ENCODE measurements around the gene MUC4. TPM values are rescaled to one million over a fixed set of nuclear protein-coding genes. Genes with fewer than 3 reads are reported as not detected.

Gene MUC4
- total RNA-seq, 1 experiment from 2014 or later: not detected

DNA sequence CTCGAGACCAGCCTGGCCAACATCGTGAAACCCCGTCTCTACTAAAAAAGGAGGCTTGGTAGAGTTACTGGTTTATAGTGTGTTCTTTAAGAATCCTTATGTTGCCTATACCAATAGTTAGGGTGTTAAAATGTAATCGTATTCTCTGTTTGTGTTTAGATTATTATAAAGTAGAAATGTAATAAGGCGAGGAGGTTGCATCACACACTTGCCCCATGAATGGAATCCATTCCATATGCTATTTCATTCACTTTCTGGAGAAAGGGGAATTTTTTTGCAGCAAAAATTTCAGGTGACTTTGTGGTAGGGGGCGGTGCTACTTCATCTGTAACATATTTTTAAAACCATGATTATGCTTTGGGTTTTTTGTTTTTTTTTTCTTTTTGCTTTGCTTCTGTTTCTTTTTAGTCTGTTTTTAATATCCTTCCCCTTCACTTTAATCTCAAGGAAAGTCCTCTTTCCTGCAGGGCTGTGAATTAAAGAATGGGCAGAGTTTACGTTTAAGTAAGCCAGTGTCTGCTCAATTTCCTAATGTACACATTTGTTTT is 33.0 kb upstream of the MUC4 start:
- no peaks in the 10 kb centered on the region for H3K79me2 ChIP-seq (ENCODE audit: low read length)
- H2AFZ ChIP-seq (ENCODE audit: low read length): no peak overlapping the region

DNA sequence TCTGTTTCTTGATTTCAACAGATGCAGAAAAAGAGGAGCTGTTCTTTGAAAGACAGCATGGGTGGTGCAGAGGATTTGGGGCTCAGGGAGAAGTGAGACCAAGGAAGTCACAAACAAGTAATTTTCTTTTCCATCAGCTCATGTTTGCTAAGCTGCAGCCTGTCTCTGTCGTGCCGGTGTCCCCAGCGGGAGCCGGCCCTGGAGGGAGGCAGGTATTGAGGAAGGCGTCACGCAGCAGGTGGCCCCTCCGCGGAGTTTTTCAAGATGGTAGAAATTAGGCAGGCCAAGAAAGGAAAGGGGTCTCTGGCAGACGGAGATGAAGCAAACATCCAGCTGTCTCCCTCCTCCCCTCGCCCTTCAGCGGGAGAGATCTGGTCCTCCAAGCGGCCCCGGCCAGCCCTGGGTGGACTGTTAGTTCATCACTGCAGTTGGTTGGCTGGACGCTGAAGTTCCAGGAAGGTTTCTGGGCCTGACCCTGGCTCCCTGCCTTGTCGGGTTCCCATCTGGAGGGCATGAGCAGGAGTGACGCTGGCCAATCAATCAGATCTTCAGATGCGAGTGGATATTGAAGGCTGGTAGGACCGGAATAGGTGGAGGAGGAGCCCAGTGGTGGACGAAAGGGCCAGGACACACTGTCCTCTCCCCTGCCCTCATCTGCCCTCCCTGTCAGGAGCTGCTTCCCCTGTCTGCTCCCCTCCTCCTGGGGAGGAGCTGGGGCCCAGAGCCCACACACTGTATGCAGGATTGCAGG is 27.7 kb upstream of the MUC4 start:
- no peak overlapping the region for H3K4me2 ChIP-seq (ENCODE audit: low read depth, low read length, poor library complexity, severe bottlenecking)
- DNase-seq: no peak
- no peaks in the 10 kb centered on the region for H3K9me3 ChIP-seq (ENCODE audit: low read length)
- H3K27ac ChIP-seq (ENCODE audit: low read length): no peak overlapping the region
- peaks cover 7% of the 10 kb centered on the region for H3K4me1 ChIP-seq (ENCODE audit: low read length)
- no peaks in the 10 kb centered on the region for H3K36me3 ChIP-seq (ENCODE audit: insufficient read depth, low read length)
- no peaks in the 10 kb centered on the region for H4K20me1 ChIP-seq (ENCODE audit: insufficient read depth, low read depth, low read length)
- H3K4me3 ChIP-seq (ENCODE audit: low read length): no peak overlapping the region
- H3K9ac ChIP-seq (ENCODE audit: low read length): no peak overlapping the region
- no peaks in the 10 kb centered on the region for H3K27me3 ChIP-seq (ENCODE audit: low read length)
- no peak overlapping the region for H2AFZ ChIP-seq (ENCODE audit: low read length)
- H3K9me2 ChIP-seq (replicated peaks; ENCODE audit: insufficient read depth, low read length): no peaks in the 10 kb centered on the region
- H3K79me2 ChIP-seq (ENCODE audit: low read length): no peaks in the 10 kb centered on the region

More for the DNA sequence above, 33.0 kb upstream of the MUC4 start:
- no peaks in the 10 kb centered on the region for H3K4me1 ChIP-seq (ENCODE audit: low read length)
- H3K9me2 ChIP-seq (replicated peaks; ENCODE audit: insufficient read depth, low read length): no peaks in the 10 kb centered on the region
- H4K20me1 ChIP-seq (ENCODE audit: insufficient read depth, low read depth, low read length): no peaks in the 10 kb centered on the region
- no peaks in the 10 kb centered on the region for H3K36me3 ChIP-seq (ENCODE audit: insufficient read depth, low read length)
- no peak overlapping the region for H3K27ac ChIP-seq (ENCODE audit: low read length)
- H3K4me3 ChIP-seq (ENCODE audit: low read length): no peak overlapping the region
- H3K9me3 ChIP-seq (ENCODE audit: low read length): no peaks in the 10 kb centered on the region
- H3K27me3 ChIP-seq (ENCODE audit: low read length): no peaks in the 10 kb centered on the region
- H3K9ac ChIP-seq (ENCODE audit: low read length): no peak overlapping the region
- H3K4me2 ChIP-seq (ENCODE audit: low read depth, low read length, poor library complexity, severe bottlenecking): no peak overlapping the region
- no peak for DNase-seq

DNA sequence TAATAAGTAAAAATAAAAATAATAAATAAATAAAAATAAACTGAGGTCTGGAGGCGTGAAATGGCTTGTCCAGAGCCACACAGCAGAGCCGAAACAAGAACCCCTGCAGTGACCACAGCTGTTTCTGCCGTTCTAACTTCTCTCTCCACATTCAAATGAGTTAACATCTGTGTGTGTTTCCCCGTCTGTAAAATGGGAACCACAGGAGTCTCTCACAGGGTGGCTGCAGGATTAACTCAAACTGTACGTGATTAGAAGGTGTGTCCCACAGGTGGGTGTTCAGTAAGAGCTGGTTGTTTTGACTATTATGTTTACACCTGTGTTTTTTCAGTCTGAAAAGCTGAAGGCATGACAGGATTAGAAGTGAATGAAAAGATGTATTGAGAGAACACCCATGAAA is 27.0 kb upstream of the MUC4 start:
- peaks cover 7% of the 10 kb centered on the region for H3K4me1 ChIP-seq (ENCODE audit: low read length)
- no peaks in the 10 kb centered on the region for H3K9me3 ChIP-seq (ENCODE audit: low read length)
- no peak overlapping the region for H2AFZ ChIP-seq (ENCODE audit: low read length)
- H4K20me1 ChIP-seq (ENCODE audit: insufficient read depth, low read depth, low read length): no peaks in the 10 kb centered on the region
- DNase-seq: no peak
- H3K4me3 ChIP-seq (ENCODE audit: low read length): no peak overlapping the region
- H3K27ac ChIP-seq (ENCODE audit: low read length): no peak overlapping the region
- no peaks in the 10 kb centered on the region for H3K9me2 ChIP-seq (replicated peaks; ENCODE audit: insufficient read depth, low read length)
- no peak overlapping the region for H3K9ac ChIP-seq (ENCODE audit: low read length)
- H3K4me2 ChIP-seq (ENCODE audit: low read depth, low read length, poor library complexity, severe bottlenecking): no peak overlapping the region
- H3K27me3 ChIP-seq (ENCODE audit: low read length): no peaks in the 10 kb centered on the region
- H3K79me2 ChIP-seq (ENCODE audit: low read length): no peaks in the 10 kb centered on the region
- no peaks in the 10 kb centered on the region for H3K36me3 ChIP-seq (ENCODE audit: insufficient read depth, low read length)

DNA sequence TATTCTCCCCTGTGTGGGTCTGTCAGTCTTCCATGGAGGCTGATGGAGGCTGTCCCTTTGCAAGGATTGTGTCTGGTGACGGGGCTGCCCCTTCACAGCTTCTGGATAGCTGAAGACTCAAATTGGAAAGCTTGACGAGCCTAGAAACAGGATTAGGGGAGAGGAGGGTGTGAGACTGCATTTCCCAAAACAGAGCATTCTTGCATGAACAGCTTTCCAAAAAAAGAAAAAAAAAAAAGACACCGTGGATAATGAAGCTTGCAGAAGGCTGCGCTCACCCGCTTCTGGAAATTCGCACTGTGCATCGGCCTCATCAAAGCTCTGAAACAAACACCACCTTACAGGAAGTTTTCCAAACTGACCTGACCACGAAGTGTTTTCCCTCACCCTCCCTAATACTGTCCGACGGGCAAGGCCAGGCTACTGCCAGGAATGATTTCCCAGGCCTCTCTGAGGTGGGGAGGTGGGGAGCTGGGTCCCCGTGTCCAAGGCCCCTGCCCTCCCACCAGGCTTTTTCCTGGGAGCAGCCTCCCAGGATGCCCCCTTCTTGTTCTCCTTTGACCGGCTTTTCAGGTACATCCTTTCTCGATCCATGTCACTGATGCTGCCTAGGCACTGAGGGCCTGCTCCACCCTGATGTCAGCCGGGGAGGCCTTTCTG is 24.9 kb upstream of the MUC4 start:
- peaks cover 7% of the 10 kb centered on the region for H3K4me1 ChIP-seq (ENCODE audit: low read length)
- H3K9me2 ChIP-seq (replicated peaks; ENCODE audit: insufficient read depth, low read length): no peaks in the 10 kb centered on the region
- no peaks in the 10 kb centered on the region for H3K36me3 ChIP-seq (ENCODE audit: insufficient read depth, low read length)
- H2AFZ ChIP-seq (ENCODE audit: low read length): no peak overlapping the region
- no peak for DNase-seq
- H3K4me2 ChIP-seq (ENCODE audit: low read depth, low read length, poor library complexity, severe bottlenecking): no peak overlapping the region
- H3K9me3 ChIP-seq (ENCODE audit: low read length): no peaks in the 10 kb centered on the region
- no peaks in the 10 kb centered on the region for H3K79me2 ChIP-seq (ENCODE audit: low read length)
- no peak overlapping the region for H3K27ac ChIP-seq (ENCODE audit: low read length)
- no peaks in the 10 kb centered on the region for H4K20me1 ChIP-seq (ENCODE audit: insufficient read depth, low read depth, low read length)
- no peak overlapping the region for H3K4me3 ChIP-seq (ENCODE audit: low read length)
- H3K9ac ChIP-seq (ENCODE audit: low read length): no peak overlapping the region
- H3K27me3 ChIP-seq (ENCODE audit: low read length): no peaks in the 10 kb centered on the region

DNA sequence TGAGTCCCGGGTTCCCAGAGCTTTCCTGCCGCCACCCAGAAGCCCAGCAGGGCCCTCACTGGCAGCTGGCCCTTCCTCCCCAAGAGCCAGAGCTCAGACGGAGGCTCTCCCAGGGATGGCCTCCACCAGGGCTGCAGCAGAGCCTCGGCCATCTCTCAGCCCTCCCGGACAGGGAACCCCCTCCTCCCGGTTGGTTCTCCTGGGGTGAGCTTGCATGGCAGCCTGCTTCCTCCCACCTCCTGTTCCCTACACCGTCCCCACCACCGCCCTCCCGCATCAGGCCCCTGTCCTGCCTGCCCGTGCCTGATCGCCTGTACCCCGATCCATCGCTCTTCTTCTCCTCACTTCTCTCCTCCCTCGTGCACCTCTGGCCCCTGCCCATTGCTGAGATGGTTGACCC is 24.1 kb upstream of the MUC4 start:
- H3K36me3 ChIP-seq (ENCODE audit: insufficient read depth, low read length): no peaks in the 10 kb centered on the region
- no peak overlapping the region for H2AFZ ChIP-seq (ENCODE audit: low read length)
- H3K27me3 ChIP-seq (ENCODE audit: low read length): no peaks in the 10 kb centered on the region
- no peak for DNase-seq
- no peaks in the 10 kb centered on the region for H3K9me3 ChIP-seq (ENCODE audit: low read length)
- no peak overlapping the region for H3K27ac ChIP-seq (ENCODE audit: low read length)
- no peaks in the 10 kb centered on the region for H3K79me2 ChIP-seq (ENCODE audit: low read length)
- H3K9ac ChIP-seq (ENCODE audit: low read length): no peak overlapping the region
- no peak overlapping the region for H3K4me2 ChIP-seq (ENCODE audit: low read depth, low read length, poor library complexity, severe bottlenecking)
- H3K4me1 ChIP-seq (ENCODE audit: low read length): peaks cover 7% of the 10 kb centered on the region
- H3K9me2 ChIP-seq (replicated peaks; ENCODE audit: insufficient read depth, low read length): no peaks in the 10 kb centered on the region
- no peaks in the 10 kb centered on the region for H4K20me1 ChIP-seq (ENCODE audit: insufficient read depth, low read depth, low read length)
- no peak overlapping the region for H3K4me3 ChIP-seq (ENCODE audit: low read length)

DNA sequence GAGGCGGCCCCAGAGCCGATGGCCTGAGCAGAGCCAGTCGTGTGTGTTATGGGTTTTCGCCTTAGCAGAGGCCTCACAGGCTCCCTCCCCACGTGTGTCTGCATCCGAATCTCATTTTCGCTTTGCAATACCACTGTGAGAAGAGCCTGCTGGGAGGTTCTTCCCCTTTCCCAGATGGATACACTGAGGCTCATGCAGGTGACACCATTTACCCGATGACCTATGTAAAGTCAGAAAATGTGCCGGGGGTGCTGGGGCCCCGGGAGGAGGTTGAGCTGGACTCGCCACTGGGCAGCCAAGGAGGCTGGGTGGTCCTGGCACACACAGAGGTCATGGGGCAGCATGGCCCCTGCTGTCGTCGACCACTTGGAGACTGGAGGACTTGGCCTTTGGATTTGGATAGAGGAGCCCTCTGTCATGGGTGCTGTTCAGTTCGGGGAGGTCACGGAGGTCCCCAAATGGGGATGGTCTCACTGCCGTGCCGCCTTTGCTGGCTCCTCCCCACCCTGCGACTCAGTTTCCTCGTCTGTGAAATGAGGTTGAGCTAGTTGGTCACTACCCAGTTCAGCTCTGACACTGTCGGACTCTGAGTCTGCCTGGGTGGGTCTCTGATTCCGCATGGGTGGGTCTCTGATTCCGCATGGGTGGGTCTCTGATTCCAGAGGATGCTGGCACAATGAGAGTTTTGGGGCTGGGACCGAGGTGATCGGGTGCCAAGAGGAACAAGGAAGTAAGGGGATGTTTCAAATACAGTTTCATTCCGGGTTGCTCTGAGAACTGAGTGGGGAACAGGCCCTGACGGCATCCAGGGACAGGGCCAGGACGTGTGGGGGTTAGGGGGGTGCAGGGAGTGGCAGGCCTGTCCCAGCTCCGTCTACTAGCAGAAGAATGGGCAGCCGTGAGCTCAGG is 23.2 kb upstream of the MUC4 start:
- Histone ChIP-seq H3K4me1 (ENCODE audit: low read length) (peaks cover 12% of the 10 kb centered on the region), H3K4me2 (ENCODE audit: low read depth, low read length, poor library complexity, severe bottlenecking) (no peak overlapping the region), H3K9ac (ENCODE audit: low read length) (no peak overlapping the region), H3K9me3 (ENCODE audit: low read length) (no peaks in the 10 kb centered on the region), H2AFZ (ENCODE audit: low read length) (no peak overlapping the region), H3K4me3 (ENCODE audit: low read length) (no peak overlapping the region), H4K20me1 (ENCODE audit: insufficient read depth, low read depth, low read length) (no peaks in the 10 kb centered on the region), H3K27ac (ENCODE audit: low read length) (no peak overlapping the region), H3K27me3 (ENCODE audit: low read length) (no peaks in the 10 kb centered on the region), H3K79me2 (ENCODE audit: low read length) (no peaks in the 10 kb centered on the region), H3K9me2 (replicated peaks; ENCODE audit: insufficient read depth, low read length) (no peaks in the 10 kb centered on the region), H3K36me3 (ENCODE audit: insufficient read depth, low read length) (no peaks in the 10 kb centered on the region)
- DNase-seq: no peak

DNA sequence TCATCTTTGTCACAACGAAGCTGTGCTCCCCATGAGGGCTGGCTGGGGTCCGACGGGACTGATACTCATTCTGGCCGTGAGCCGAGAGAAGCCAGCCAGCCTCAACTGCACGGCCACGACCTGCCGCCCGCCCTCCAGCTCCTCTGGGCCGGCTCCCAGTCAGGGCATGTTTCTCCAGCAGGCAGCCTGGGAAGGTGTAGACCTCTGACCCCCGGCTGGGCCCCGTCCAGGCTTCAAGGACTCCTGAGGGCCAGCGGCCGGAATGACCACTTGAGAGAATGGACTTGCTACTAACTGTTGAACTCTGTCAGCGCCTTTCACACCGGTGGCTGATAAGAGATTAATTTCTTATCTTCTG is 18.1 kb upstream of the MUC4 start:
- Histone ChIP-seq H3K9me3 (ENCODE audit: low read length) (no peaks in the 10 kb centered on the region), H3K9ac (ENCODE audit: low read length) (no peak overlapping the region), H3K4me1 (ENCODE audit: low read length) (peaks cover 6% of the 10 kb centered on the region; the same call in 1 of the 2 replicates), H3K79me2 (ENCODE audit: low read length) (no peaks in the 10 kb centered on the region), H2AFZ (ENCODE audit: low read length) (no peak overlapping the region), H3K4me3 (ENCODE audit: low read length) (no peak overlapping the region), H3K27me3 (ENCODE audit: low read length) (no peaks in the 10 kb centered on the region), H3K36me3 (ENCODE audit: insufficient read depth, low read length) (no peaks in the 10 kb centered on the region), H3K27ac (ENCODE audit: low read length) (no peak overlapping the region), H3K9me2 (replicated peaks; ENCODE audit: insufficient read depth, low read length) (no peaks in the 10 kb centered on the region), H3K4me2 (ENCODE audit: low read depth, low read length, poor library complexity, severe bottlenecking) (no peak overlapping the region), H4K20me1 (ENCODE audit: insufficient read depth, low read depth, low read length) (no peaks in the 10 kb centered on the region)
- no peak for DNase-seq

DNA sequence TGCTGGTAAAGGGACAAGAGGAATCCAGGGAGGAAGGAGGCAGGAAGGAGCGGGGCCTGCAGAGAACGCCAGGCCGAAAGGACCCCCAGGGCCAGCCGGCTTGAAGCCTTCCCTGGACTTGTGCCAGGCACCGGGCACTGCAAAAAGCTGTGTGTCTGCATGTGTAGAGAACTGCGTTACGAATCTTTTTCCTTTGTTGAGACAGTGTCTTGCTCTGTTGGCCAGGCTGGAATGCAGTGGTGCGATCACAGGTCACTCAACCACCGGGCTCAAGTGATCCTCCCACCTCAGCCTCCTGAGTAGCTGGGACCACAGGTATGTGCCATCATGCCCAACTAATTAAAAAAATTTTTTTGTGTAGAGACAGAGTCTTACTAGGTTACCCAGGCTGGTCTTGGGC is 17.0 kb upstream of the MUC4 start:
- H3K4me1 ChIP-seq (ENCODE audit: low read length): peaks cover 6% of the 10 kb centered on the region; the same call in 1 of the 2 replicates
- H2AFZ ChIP-seq (ENCODE audit: low read length): no peak overlapping the region
- H3K27ac ChIP-seq (ENCODE audit: low read length): no peak overlapping the region
- no peak for DNase-seq
- no peaks in the 10 kb centered on the region for H3K9me2 ChIP-seq (replicated peaks; ENCODE audit: insufficient read depth, low read length)
- no peaks in the 10 kb centered on the region for H3K36me3 ChIP-seq (ENCODE audit: insufficient read depth, low read length)
- H3K4me2 ChIP-seq (ENCODE audit: low read depth, low read length, poor library complexity, severe bottlenecking): no peak overlapping the region
- no peak overlapping the region for H3K4me3 ChIP-seq (ENCODE audit: low read length)
- no peaks in the 10 kb centered on the region for H3K27me3 ChIP-seq (ENCODE audit: low read length)
- H3K79me2 ChIP-seq (ENCODE audit: low read length): no peaks in the 10 kb centered on the region
- no peak overlapping the region for H3K9ac ChIP-seq (ENCODE audit: low read length)
- H3K9me3 ChIP-seq (ENCODE audit: low read length): no peaks in the 10 kb centered on the region
- H4K20me1 ChIP-seq (ENCODE audit: insufficient read depth, low read depth, low read length): 0 out of 2 replicates have a peak, but pooled peaks cover 2% of the 10 kb centered on the region

All from Karpas-422 (cell line).